HS-5 (cell line): ENCODE results near the gene MAS1.

Experiments used
- DNase-seq: peaks from one replicate; pipeline ENCODE4 v3.0.0-alpha.2; 2012; ENCODE audit warnings: low read depth

MAS1 gene

GRCh38 chr6:159880412-159880975 is 10.3 kb upstream of the MAS1 start:
- DNase-seq = no peak

GRCh38 chr6:159884720-159885119 is 6.1 kb upstream of the MAS1 start:
- DNase-seq = no peak

- no peak for DNase-seq
Measured at GRCh38 chr6:159886270-159886669, 4.5 kb upstream of the MAS1 start.

- no peak for DNase-seq
Measured at GRCh38 chr6:159887146-159887545, 3.6 kb upstream of the MAS1 start.

GRCh38 chr6:159887761-159888160 is 3.0 kb upstream of the MAS1 start:
- no peak for DNase-seq

GRCh38 chr6:159890201-159890600 is 587 bp upstream of the MAS1 start:
- no peak for DNase-seq

- no peak for DNase-seq
Measured at GRCh38 chr6:159892053-159892452, 1.3 kb downstream of the MAS1 start.

GRCh38 chr6:159893064-159893463 is 2.3 kb downstream of the MAS1 start:
- no peak for DNase-seq

- DNase-seq = no peak
Measured at GRCh38 chr6:159894991-159895390, 4.2 kb downstream of the MAS1 start.

- DNase-seq = no peak
Measured at GRCh38 chr6:159897603-159898002, 6.8 kb downstream of the MAS1 start.

- DNase-seq = no peak
Measured at GRCh38 chr6:159898519-159898918, 7.7 kb downstream of the MAS1 start.

GRCh38 chr6:159899994-159900745 is 9.4 kb downstream of the MAS1 start:
- DNase-seq = peak; percentile 94

- no peak for DNase-seq
Measured at GRCh38 chr6:159902620-159903019, 11.8 kb downstream of the MAS1 start.

- DNase-seq = no peak
Measured at GRCh38 chr6:159904497-159904911, 13.7 kb downstream of the MAS1 start.

GRCh38 chr6:159906400-159906799 is 15.6 kb downstream of the MAS1 start:
- DNase-seq = no peak

GRCh38 chr6:159908535-159908934 is 17.7 kb downstream of the MAS1 start:
- DNase-seq = no peak

GRCh38 chr6:159908979-159909378 is 18.2 kb downstream of the MAS1 start:
- DNase-seq = no peak

GRCh38 chr6:159910342-159910741 is 19.6 kb downstream of the MAS1 start:
- DNase-seq = no peak

- no peak for DNase-seq
Measured at GRCh38 chr6:159913375-159913774, 22.6 kb downstream of the MAS1 start.

- no peak for DNase-seq
Measured at GRCh38 chr6:159913862-159914564, 23.2 kb downstream of the MAS1 start.

GRCh38 chr6:159914565-159914923 is 23.8 kb downstream of the MAS1 start:
- DNase-seq = no peak

- DNase-seq = no peak
Measured at GRCh38 chr6:159915397-159915796, 24.6 kb downstream of the MAS1 start.

GRCh38 chr6:159916237-159916636 is 25.4 kb downstream of the MAS1 start:
- no peak for DNase-seq
